Chondrocyte (in vitro differentiated cells): ENCODE results near the gene C6orf62. TPM values are rescaled to one million over a fixed set of nuclear protein-coding genes. Genes with fewer than 3 reads are reported as not detected.
"Not testable (repeated sequence)": the region's sequence is repeated elsewhere in the genome, so short reads cannot be mapped to it uniquely, and the experiment has no call there.

Experiments used
- DNase-seq: peaks from one replicate; pipeline ENCODE4 v3.0.0; 2021; ENCODE audit warnings: mixed read lengths, low spot score
- H3K27ac Mint-ChIP-seq: one replicate; pipeline ENCODE4 v1.8.0; 2021; ENCODE audit warnings: mild to moderate bottlenecking, moderate library complexity, mixed read lengths; ENCODE audit not compliant: unreplicated experiment
- H3K27me3 Mint-ChIP-seq: 2 replicates; pipeline ENCODE4 v1.8.0; 2021; ENCODE audit warnings: low read depth, mixed read lengths
- H3K36me3 Mint-ChIP-seq: 2 replicates; pipeline ENCODE4 v1.8.0; 2021; ENCODE audit warnings: low read depth, mixed read lengths
- H3K4me1 Mint-ChIP-seq: 2 replicates; pipeline ENCODE4 v1.8.0; 2021; ENCODE audit warnings: low read depth, mild to moderate bottlenecking, mixed read lengths
- H3K4me3 Mint-ChIP-seq: one replicate; pipeline ENCODE4 v1.8.0; 2021; ENCODE audit warnings: mild to moderate bottlenecking, moderate library complexity, mixed read lengths; ENCODE audit not compliant: unreplicated experiment
- H3K9me3 Mint-ChIP-seq: 2 replicates; pipeline ENCODE4 v1.8.0; 2021; ENCODE audit warnings: low read depth, mixed read lengths
- total RNA-seq: library from RNA; stranded (reverse); gene quantifications from 3 replicates; pipeline ENCODE4 v1.2.1, GENCODE V29; 2021
- TF ChIP-seq, protein P1 (sequence below): fragments of 200-600 bp; sonication (generic); IDR thresholded peaks from 2 replicates; pipeline ENCODE4 v1.5.0; 2021; ENCODE audit warnings: antibody characterized with exemption, mild to moderate bottlenecking, moderate library complexity

The C6orf62 gene
- total RNA-seq, 1 donor from 2014 or later: 91.9 TPM

DNA sequence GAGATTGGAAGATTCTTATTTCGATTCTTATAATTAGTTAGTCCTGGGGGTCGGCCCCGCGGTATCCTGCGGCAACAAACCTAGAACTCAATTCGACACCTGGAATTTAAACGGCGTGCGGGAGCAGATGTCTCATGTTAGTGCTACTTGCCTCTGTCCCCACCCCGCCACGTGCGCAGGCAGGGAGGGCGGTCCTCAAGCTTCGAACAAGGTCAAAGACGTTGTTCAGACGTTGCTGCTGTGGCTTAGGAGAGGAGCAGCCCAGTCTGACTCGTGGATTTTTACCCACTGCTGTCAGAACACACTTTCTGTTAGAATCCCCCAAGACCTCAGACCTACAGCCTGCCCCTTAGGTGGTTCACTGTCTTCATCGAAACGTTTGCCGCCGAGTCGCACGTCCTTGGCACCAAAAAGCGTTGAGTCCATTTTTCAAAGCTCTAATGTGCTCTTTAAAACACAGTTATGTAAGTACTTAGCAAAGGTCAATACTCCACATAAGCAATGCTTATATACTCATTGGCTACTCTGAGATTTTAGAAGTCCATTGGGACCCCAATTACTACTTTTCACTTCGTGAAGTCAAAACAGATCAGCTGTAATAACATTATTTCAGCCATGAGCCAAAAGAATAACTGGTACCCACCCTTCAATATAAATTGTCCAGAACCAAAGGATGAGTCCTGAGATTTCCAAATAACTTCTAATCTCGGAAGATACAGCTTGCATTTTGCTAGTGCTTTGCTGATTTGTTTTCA is 2.7 kb upstream of the C6orf62 start:
- DNase-seq: no peak
- peaks cover 9% of the 10 kb centered on the region for H3K36me3 Mint-ChIP-seq
- no peaks in the 10 kb centered on the region for H3K9me3 Mint-ChIP-seq
- peak overlapping the region; percentile 96 for H3K4me3 Mint-ChIP-seq
- TF ChIP-seq, protein P1, sequence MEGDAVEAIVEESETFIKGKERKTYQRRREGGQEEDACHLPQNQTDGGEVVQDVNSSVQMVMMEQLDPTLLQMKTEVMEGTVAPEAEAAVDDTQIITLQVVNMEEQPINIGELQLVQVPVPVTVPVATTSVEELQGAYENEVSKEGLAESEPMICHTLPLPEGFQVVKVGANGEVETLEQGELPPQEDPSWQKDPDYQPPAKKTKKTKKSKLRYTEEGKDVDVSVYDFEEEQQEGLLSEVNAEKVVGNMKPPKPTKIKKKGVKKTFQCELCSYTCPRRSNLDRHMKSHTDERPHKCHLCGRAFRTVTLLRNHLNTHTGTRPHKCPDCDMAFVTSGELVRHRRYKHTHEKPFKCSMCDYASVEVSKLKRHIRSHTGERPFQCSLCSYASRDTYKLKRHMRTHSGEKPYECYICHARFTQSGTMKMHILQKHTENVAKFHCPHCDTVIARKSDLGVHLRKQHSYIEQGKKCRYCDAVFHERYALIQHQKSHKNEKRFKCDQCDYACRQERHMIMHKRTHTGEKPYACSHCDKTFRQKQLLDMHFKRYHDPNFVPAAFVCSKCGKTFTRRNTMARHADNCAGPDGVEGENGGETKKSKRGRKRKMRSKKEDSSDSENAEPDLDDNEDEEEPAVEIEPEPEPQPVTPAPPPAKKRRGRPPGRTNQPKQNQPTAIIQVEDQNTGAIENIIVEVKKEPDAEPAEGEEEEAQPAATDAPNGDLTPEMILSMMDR: no peak
- H3K4me1 Mint-ChIP-seq: peaks cover 27% of the 10 kb centered on the region
- no peaks in the 10 kb centered on the region for H3K27me3 Mint-ChIP-seq
- H3K27ac Mint-ChIP-seq: peak overlapping the region; percentile 100

DNA sequence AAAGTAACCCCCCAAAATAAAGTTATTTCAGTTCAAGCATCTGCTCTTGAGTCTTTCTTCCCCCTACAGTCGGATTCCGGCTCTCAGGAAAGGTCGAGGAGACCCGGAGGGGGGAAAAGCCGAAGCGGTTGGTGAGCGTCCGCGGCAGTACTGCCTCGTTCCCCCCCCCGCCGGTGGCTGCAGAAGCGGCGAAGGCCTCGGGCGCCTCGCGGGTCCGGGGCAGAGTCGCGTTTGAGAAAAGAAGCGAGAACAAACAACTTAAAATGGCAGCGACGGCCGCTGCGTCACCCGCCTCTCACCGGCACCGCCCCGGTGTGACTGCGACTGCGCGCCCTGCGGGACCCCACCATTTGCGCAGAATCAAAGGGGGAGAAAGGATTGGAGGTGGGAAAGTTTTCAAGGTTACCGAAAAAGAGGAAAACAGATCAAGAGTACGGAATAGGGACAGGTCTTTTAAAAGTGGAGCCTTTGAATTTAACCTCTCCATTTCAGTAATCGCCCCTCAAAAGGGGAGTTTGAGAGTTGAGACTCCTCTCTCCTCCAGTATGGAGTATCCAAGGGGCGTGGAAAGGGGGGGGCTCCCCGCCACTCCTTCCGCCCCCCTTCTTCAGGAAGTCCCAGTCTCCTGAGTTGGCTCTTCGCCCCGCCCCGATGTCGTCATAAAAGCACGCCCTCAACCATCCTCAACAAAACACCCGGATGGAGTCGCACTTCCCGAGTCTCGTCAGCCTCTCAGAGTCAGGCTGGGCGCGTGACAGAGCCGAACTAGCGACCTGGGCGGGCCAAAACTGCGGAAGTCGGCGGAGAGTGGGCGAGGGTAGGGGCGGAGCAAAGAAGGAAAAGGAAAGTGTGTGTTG is 1.9 kb upstream of the C6orf62 start:
- Mint-ChIP-seq H3K27me3 (no peaks in the 10 kb centered on the region), H3K4me3 (peak overlapping the region; percentile 96), H3K9me3 (no peaks in the 10 kb centered on the region), H3K4me1 (peaks cover 35% of the 10 kb centered on the region), H3K27ac (peak overlapping the region; percentile 100), H3K36me3 (peaks cover 11% of the 10 kb centered on the region)
- DNase-seq: peak; percentile 99
- TF ChIP-seq, protein P1: no peak

DNA sequence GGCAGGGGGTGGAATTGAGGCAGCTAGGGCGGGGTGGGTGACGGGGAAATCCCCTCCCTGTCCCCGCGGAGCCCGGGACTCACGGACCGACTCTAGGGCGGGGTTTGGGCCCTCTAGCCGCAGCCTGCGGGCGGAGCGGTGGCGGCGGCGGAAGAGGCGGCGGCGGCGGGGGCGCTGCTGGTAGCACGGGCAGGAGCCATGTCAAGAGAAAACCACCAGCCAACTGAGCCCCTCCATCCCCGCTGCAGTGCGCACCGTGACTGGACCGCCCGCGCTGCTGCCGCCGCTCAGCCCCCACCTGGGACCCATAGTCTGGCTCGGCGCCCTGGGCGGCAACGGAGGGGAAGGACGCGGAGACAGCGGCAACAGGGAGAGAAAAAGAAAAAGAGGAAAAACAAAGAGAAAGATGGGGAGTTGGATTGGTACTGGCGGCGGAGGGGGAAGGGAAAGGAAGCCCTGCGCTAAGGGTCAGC is 1.2 kb upstream of the C6orf62 start:
- no peak for DNase-seq
- Mint-ChIP-seq H3K4me3 (peak overlapping the region; percentile 96), H3K4me1 (peaks cover 42% of the 10 kb centered on the region), H3K27ac (peak overlapping the region; percentile 100), H3K36me3 (peaks cover 17% of the 10 kb centered on the region), H3K9me3 (no peaks in the 10 kb centered on the region), H3K27me3 (no peaks in the 10 kb centered on the region)
- TF ChIP-seq, protein P1: no peak

DNA sequence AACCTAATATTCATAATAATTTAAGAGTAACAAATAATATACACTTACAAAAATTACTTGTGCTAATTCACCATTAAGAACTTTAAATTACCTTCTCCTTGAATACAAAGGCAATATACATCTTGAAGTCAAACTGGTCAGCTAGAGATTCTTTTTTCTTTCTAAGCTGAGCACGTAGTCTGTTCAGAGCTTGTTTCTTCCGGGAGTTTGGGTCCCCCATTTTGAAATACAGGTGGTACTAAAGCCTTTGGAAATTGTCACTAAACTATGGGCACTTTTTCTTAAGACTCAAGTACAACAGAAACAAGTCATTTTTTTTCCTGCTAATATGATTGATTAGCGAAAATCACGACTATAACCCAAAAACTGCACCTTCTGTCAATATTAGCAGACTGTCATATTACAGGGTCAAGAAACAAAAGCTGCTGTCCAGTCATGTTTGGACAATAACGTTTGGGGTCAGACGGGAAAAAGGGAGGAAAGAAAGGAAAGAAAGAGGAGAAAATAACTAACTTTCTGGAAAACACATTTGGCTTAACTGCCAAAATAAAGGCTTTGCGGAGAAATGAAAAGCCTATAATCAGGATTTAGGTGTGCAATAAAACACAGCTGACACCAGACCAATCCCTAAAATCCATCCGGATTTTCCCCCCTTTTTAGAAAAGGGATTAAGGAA is 367 bp downstream of the C6orf62 start:
- H3K27ac Mint-ChIP-seq: peak overlapping the region; percentile 100
- TF ChIP-seq, protein P1: no peak
- H3K27me3 Mint-ChIP-seq: no peaks in the 10 kb centered on the region
- no peak for DNase-seq
- H3K9me3 Mint-ChIP-seq: no peaks in the 10 kb centered on the region
- peaks cover 27% of the 10 kb centered on the region for H3K36me3 Mint-ChIP-seq
- H3K4me3 Mint-ChIP-seq: peak overlapping the region; percentile 96
- peaks cover 55% of the 10 kb centered on the region for H3K4me1 Mint-ChIP-seq

DNA sequence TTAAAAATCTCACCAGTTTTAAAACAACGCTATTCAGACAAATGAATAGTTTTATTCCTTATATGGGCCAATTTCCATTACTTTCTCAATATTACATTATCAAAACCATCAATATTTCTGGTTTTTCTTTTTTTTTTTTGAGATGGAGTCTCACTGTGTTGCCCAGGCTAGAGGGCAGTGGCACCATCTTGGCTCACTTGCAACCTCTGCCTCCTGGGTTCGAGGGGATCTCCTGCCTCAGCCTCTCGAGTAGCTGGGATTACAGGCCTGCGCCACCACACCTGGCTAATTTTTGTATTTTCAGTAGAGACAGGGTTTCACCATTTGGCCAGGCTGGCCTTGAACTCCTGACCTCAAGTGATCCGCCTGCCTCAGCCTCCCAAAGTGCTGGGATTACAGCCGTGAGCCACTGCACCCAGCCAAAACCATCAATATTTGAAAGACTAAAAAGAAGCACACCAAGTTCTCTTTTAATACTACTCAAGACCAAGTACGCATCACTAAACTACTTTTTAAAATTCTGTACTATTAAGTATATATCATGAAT is 2.3 kb downstream of the C6orf62 start:
- H3K4me1 Mint-ChIP-seq: peaks cover 62% of the 10 kb centered on the region
- H3K9me3 Mint-ChIP-seq, DNase-seq, H3K27me3 Mint-ChIP-seq: not testable (repeated sequence)
- peaks cover 38% of the 10 kb centered on the region for H3K36me3 Mint-ChIP-seq
- H3K27ac Mint-ChIP-seq: peak overlapping the region; percentile 19
- H3K4me3 Mint-ChIP-seq: peak overlapping the region; percentile 96
